ENCODE results near the gene CDK5R1. TPM values are rescaled to one million over a fixed set of nuclear protein-coding genes. Genes with fewer than 3 reads are reported as not detected.

The CDK5R1 gene
- total and polyA plus RNA-seq, 8 donors, result 0.37 to 2.6 (median 1.8) TPM; not detected in 2

DNA sequence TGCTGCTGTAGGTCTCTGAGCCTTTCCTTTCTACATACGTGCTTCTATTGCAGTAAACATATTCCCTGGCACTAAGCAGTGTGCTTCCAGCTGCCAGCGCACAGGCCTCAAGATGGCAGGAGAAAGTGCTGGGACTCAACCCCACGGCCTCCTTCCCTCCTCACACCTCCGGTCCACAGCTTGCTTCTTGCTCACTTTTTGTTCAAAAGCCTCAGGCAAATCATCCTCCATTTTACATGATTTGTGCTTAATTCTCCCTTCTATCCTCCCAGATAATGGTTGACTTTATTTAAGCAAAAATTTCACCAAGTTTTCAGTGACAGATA is 5.4 kb downstream of the CDK5R1 start:
- H3K27ac ChIP-seq, result no peak overlapping the region
- no peak for DNase-seq
- H3K36me3 ChIP-seq, result peaks cover 0 to 23% (median 18%) of the 10 kb centered on the region in 4 donors
- intact Hi-C loops (cut with DNase I; ENCODE audit: low total_unique reads), result loop anchor here (10.0 kb wide), 1 partner anchor 263 kb away; no protein-coding TSS in a partner anchor
- peaks cover 6 to 52% (median 17%) of the 10 kb centered on the region in 4 donors for H3K4me1 ChIP-seq
- WGBS, 5 donors, result 79 to 89% (median 85%) methylated on average over 4 of the region's 4 CpGs
- no peak overlapping the region for H3K4me3 ChIP-seq
- no peaks in the 10 kb centered on the region for H3K27me3 ChIP-seq
- H3K9me3 ChIP-seq, result no peaks in the 10 kb centered on the region
- TF ChIP-seq POLR2A (IDR thresholded peaks at IDR 0.05), result no peak
- TF ChIP-seq, protein P1, sequence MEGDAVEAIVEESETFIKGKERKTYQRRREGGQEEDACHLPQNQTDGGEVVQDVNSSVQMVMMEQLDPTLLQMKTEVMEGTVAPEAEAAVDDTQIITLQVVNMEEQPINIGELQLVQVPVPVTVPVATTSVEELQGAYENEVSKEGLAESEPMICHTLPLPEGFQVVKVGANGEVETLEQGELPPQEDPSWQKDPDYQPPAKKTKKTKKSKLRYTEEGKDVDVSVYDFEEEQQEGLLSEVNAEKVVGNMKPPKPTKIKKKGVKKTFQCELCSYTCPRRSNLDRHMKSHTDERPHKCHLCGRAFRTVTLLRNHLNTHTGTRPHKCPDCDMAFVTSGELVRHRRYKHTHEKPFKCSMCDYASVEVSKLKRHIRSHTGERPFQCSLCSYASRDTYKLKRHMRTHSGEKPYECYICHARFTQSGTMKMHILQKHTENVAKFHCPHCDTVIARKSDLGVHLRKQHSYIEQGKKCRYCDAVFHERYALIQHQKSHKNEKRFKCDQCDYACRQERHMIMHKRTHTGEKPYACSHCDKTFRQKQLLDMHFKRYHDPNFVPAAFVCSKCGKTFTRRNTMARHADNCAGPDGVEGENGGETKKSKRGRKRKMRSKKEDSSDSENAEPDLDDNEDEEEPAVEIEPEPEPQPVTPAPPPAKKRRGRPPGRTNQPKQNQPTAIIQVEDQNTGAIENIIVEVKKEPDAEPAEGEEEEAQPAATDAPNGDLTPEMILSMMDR (IDR thresholded peaks at IDR 0.05), result no peak
- TF ChIP-seq EP300 (IDR thresholded peaks at IDR 0.05), result no peak
- TF ChIP-seq POLR2AphosphoS5 (IDR thresholded peaks at IDR 0.05), result no peak

DNA sequence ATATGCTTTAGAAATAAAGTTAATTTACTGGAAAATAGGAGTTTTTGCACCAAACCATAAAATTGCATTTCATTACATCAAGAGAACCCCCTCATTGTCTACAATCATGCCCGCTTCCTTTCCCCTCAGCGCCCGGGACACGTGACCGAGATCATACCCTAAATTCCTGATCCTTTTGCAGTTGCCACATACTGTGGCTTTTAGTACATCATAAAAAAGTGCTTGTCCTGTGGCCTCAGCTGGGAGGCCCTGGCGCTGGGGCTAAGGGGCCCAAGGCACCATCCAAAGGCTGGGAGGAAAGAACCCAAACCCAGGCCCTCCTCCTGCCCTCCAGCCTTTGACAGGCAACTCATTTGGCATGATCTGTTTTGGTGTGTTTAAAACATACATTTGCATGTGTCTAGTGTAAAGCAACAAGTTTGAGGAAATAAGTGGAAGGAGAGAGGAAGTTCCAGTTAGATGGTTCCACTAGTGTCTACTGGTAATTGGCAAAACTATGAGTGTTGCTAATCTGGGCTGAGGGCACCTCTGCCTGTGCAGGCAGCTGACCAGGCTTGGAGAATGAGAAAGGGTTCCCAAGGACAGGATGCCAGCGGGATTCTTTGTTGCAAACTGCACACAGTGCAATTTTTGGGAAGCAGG is 6.0 kb downstream of the CDK5R1 start:
- no peak for DNase-seq
- Histone ChIP-seq H3K4me1 (peaks cover 2 to 47% (median 11%) of the 10 kb centered on the region in 4 donors), H3K9me3 (no peaks in the 10 kb centered on the region), H3K27me3 (no peaks in the 10 kb centered on the region), H3K27ac (no peak overlapping the region), H3K36me3 (peaks cover 0 to 23% (median 18%) of the 10 kb centered on the region in 4 donors), H3K4me3 (no peak overlapping the region)
- TF ChIP-seq, protein P1 (IDR thresholded peaks at IDR 0.05), result no peak
- no peak for TF ChIP-seq EP300 (IDR thresholded peaks at IDR 0.05)
- TF ChIP-seq POLR2AphosphoS5 (IDR thresholded peaks at IDR 0.05), result no peak
- TF ChIP-seq POLR2A (IDR thresholded peaks at IDR 0.05), result no peak
- WGBS, 5 donors, result 81 to 97% (median 92%) methylated on average over 7 of the region's 7 CpGs
- intact Hi-C loops (cut with DNase I; ENCODE audit: low total_unique reads), result loop anchor here (10.0 kb wide), 1 partner anchor 262 kb away; no protein-coding TSS in a partner anchor

DNA sequence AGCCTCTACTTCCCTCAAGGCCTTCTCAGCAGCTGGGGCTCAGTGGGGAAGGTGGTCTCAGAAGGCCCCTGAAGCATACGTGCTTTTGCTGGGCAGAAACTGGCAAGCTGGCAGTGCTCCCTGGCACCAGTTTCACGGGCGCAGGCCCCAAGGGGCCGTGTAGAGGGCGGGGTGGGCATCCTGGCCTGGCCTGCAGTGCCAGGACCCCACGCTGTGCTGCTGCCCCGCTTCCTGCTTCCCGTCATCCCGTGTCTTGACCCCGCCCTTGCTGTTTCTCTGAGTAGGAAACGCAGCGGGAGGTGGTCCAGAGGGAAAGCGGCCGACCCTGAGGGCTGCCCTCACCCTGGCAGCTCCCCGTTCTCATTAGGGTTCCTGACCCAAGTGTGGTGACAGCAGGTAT is 6.8 kb downstream of the CDK5R1 start:
- DNase-seq, result no peak
- Histone ChIP-seq H3K27me3 (no peaks in the 10 kb centered on the region), H3K4me3 (no peak overlapping the region), H3K27ac (no peak overlapping the region), H3K9me3 (no peaks in the 10 kb centered on the region), H3K4me1 (peaks cover 0 to 40% (median 8%) of the 10 kb centered on the region in 4 donors), H3K36me3 (peaks cover 0 to 23% (median 18%) of the 10 kb centered on the region in 4 donors)
- no peak for TF ChIP-seq POLR2AphosphoS5 (IDR thresholded peaks at IDR 0.05)
- no peak for TF ChIP-seq EP300 (IDR thresholded peaks at IDR 0.05)
- no peak for TF ChIP-seq POLR2A (IDR thresholded peaks at IDR 0.05)
- TF ChIP-seq, protein P1 (IDR thresholded peaks at IDR 0.05), result no peak
- 78 to 91% (median 89%) methylated on average over 9 to 15 of the region's 15 CpGs for WGBS, 5 donors
- intact Hi-C loops (cut with DNase I; ENCODE audit: low total_unique reads), result loop anchor here (10.0 kb wide), 1 partner anchor 261 kb away; no protein-coding TSS in a partner anchor

DNA sequence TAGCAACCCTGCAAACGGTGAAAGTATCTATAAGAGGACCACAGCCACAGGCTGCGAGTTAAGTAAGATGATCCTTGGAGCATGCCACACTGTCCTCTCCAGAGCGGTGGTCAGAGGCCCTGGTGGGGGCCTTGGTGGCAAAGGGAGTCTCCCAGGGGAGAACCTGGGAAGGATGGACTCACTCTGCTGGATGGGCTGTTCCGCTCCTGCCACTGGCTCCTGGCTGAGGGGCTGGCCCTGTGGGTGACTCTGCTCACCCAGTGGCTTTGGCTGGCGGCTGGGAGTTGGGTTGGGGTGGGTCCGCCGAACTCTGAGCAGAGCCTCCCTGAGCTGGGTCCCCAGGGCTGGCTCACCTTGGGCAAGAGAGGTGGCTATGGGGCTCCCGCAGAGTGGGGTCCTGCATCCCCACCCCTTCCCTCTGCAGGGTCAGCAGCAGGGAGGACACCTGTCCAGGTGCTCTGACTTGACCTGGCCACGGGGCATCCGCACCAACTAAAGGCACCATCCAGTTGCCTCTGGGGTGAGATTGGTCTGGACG is 7.3 kb downstream of the CDK5R1 start:
- no peak for DNase-seq
- H3K27ac ChIP-seq, result no peak overlapping the region
- no peaks in the 10 kb centered on the region for H3K9me3 ChIP-seq
- no peak for TF ChIP-seq POLR2A (IDR thresholded peaks at IDR 0.05)
- TF ChIP-seq, protein P1 (IDR thresholded peaks at IDR 0.05), result no peak
- TF ChIP-seq POLR2AphosphoS5 (IDR thresholded peaks at IDR 0.05), result no peak
- TF ChIP-seq EP300 (IDR thresholded peaks at IDR 0.05), result no peak
- intact Hi-C loops (cut with DNase I; ENCODE audit: low total_unique reads), result loop anchor here (10.0 kb wide), 1 partner anchor 261 kb away; no protein-coding TSS in a partner anchor
- H3K4me1 ChIP-seq, result peaks cover 0 to 37% (median 8%) of the 10 kb centered on the region in 4 donors
- H3K27me3 ChIP-seq, result no peaks in the 10 kb centered on the region
- 94 to 98% (median 95%) methylated on average over 8 to 11 of the region's 11 CpGs for WGBS, 5 donors
- H3K36me3 ChIP-seq, result peaks cover 0 to 23% (median 18%) of the 10 kb centered on the region in 4 donors
- H3K4me3 ChIP-seq, result no peak overlapping the region

Measured in stomach (tissue), 9 donors.